CD14-positive monocyte (primary cell): ENCODE data around the gene VAV2. TPM values are rescaled to one million over a fixed set of nuclear protein-coding genes. Genes with fewer than 3 reads are reported as not detected.

Experiments
- DNase-seq, 3 donors: peaks; one replicate each; pipeline ENCODE4 v3.0.0-alpha.2; 2011 to 2022
- H2AFZ ChIP-seq: 2 replicates; pipeline ENCODE4 v1.6.0; 2012; ENCODE audit warnings: mild to moderate bottlenecking, low read depth, low read length, inconsistent platforms; ENCODE audit not compliant: insufficient read depth, poor library complexity, severe bottlenecking
- H3K27ac ChIP-seq, 2 donors: 1 replicate in 1 of 2; 2 replicates in 1 of 2; pipeline ENCODE4 v1.5.1; 2012 to 2013; ENCODE audit warnings: low read length in 2 of 2, control low read depth in 1 of 2, inconsistent platforms in 1 of 2, low read depth in 1 of 2, mild to moderate bottlenecking in 1 of 2
- H3K27me3 ChIP-seq, 2 donors: one replicate each; pipeline versions ENCODE4 v1.6.0 to v1.6.1; 2011 to 2013; ENCODE audit warnings: low read length in 2 of 2; ENCODE audit not compliant: control insufficient read depth in 2 of 2, insufficient read depth in 2 of 2
- H3K36me3 ChIP-seq, 2 donors: replicated peaks in 1 of 2; 1 replicate in 1 of 2; 2 replicates in 1 of 2; pipeline versions ENCODE4 v1.5.1 to v1.6.1; 2012 to 2013; ENCODE audit warnings: low read length in 2 of 2, control low read depth in 1 of 2, inconsistent platforms in 1 of 2, mild to moderate bottlenecking in 1 of 2; ENCODE audit not compliant: insufficient read depth in 2 of 2, control insufficient read depth in 1 of 2
- H3K4me1 ChIP-seq, 2 donors: 1 replicate in 1 of 2; 2 replicates in 1 of 2; pipeline versions ENCODE4 v1.5.1 to v1.6.1; 2012 to 2013; ENCODE audit warnings: low read length in 2 of 2, control low read depth in 1 of 2, inconsistent platforms in 1 of 2, mild to moderate bottlenecking in 1 of 2, moderate library complexity in 1 of 2; ENCODE audit not compliant: insufficient read depth in 2 of 2, control insufficient read depth in 1 of 2
- H3K4me2 ChIP-seq: replicated peaks from 2 replicates; pipeline ENCODE3; 2012; ENCODE audit warnings: low read length, moderate library complexity, mild to moderate bottlenecking; ENCODE audit not compliant: poor library complexity, severe bottlenecking; ENCODE audit errors: extremely low read depth
- H3K4me3 ChIP-seq, 3 experiments: fragments of 200-600 bp in 1 of 3; sonication (generic) in 1 of 3; replicated peaks in 1 of 3; 1 replicate in 2 of 3; 2 replicates in 1 of 3; pipeline ENCODE4 v1.5.1; 2011 to 2013; ENCODE audit warnings: low read length in 3 of 3, mild to moderate bottlenecking in 3 of 3, control low read depth in 2 of 3, low read depth in 2 of 3, inconsistent platforms in 1 of 3, moderate library complexity in 1 of 3
- H3K79me2 ChIP-seq: 2 replicates; pipeline ENCODE4 v1.6.0; 2012; ENCODE audit warnings: mild to moderate bottlenecking, control low read depth, inconsistent platforms, low read length, moderate library complexity; ENCODE audit not compliant: insufficient read depth
- H3K9ac ChIP-seq: 2 replicates; pipeline ENCODE4 v1.6.0; 2017; ENCODE audit warnings: low read length, mild to moderate bottlenecking; ENCODE audit not compliant: insufficient read depth, poor library complexity, severe bottlenecking
- H3K9me3 ChIP-seq, 2 donors: replicated peaks in 1 of 2; 1 replicate in 1 of 2; 2 replicates in 1 of 2; pipeline versions ENCODE4 v1.5.1 to v1.6.1; 2012 to 2013; ENCODE audit warnings: low read length in 2 of 2, control low read depth in 1 of 2; ENCODE audit not compliant: control insufficient read depth in 1 of 2, insufficient read depth in 1 of 2
- H4K20me1 ChIP-seq: 2 replicates; pipeline ENCODE4 v1.6.0; 2012; ENCODE audit warnings: mild to moderate bottlenecking, low read length, control low read depth, moderate library complexity; ENCODE audit not compliant: insufficient read depth
- H3K27ac Mint-ChIP-seq, 7 donors: one replicate each; pipeline ENCODE4 v1.8.0; 2020; ENCODE audit warnings: mild to moderate bottlenecking in 7 of 7, mixed read lengths in 7 of 7, moderate library complexity in 6 of 7, inconsistent platforms in 2 of 7
- H3K27me3 Mint-ChIP-seq, 3 donors: one replicate each; pipeline ENCODE4 v1.8.0; 2021 to 2022; ENCODE audit warnings: low read depth in 3 of 3, mild to moderate bottlenecking in 3 of 3, mixed read lengths in 3 of 3, moderate library complexity in 3 of 3, inconsistent platforms in 1 of 3
- H3K36me3 Mint-ChIP-seq, 2 donors: one replicate each; pipeline ENCODE4 v1.8.0; 2020; ENCODE audit warnings: mixed read lengths in 2 of 2, inconsistent platforms in 1 of 2, mild to moderate bottlenecking in 1 of 2
- H3K4me1 Mint-ChIP-seq: one replicate; pipeline ENCODE4 v1.8.0; 2020; ENCODE audit warnings: mild to moderate bottlenecking, mixed read lengths
- H3K4me3 Mint-ChIP-seq, 2 donors: one replicate each; pipeline ENCODE4 v1.8.0; 2020; ENCODE audit warnings: mild to moderate bottlenecking in 2 of 2, mixed read lengths in 2 of 2, moderate library complexity in 1 of 2
- H3K9me3 Mint-ChIP-seq, 7 donors: one replicate each; pipeline ENCODE4 v1.8.0; 2020 to 2022; ENCODE audit warnings: mixed read lengths in 7 of 7, mild to moderate bottlenecking in 6 of 7, moderate library complexity in 6 of 7, inconsistent platforms in 2 of 7
- WGBS: methylation state at CpG from one replicate; pipeline ENCODE4 v1.1.5; 2013; ENCODE audit warnings: missing lambda C conversion rate; ENCODE audit not compliant: insufficient coverage; 5-methylcytosine and 5-hydroxymethylcytosine counted together
- intact Hi-C, 2 donors: fragments of 100-400 bp; cut with micrococcal nuclease; formaldehyde crosslinking; loops; one replicate each; pipeline versions ENCODE4 v1.15.0 to v1.15.1; 2023
- polyA plus RNA-seq, 3 donors: library from polyadenylated mRNA; depleted of rRNA in 1 of 3; unstranded in 2 of 3; stranded (reverse) in 1 of 3; fragments of 300-500 nt in 2 of 3; fragments of >200 nt in 1 of 3; fragmentation: Illumina TruSeq in 2 of 3; gene quantifications; 1 replicate in 2 of 3; 2 replicates in 1 of 3; pipeline ENCODE4 v1.2.3, GENCODE V29; 2012 to 2021
- TF ChIP-seq, protein P1 (sequence below): fragments of 200-600 bp; IDR thresholded peaks from one replicate; pipeline ENCODE4 v1.8.0; 2022; ENCODE audit warnings: antibody characterized with exemption, mild to moderate bottlenecking

Gene VAV2
- polyA plus RNA-seq, 3 donors: 2.3 to 13.6 (median 2.3) TPM

DNA sequence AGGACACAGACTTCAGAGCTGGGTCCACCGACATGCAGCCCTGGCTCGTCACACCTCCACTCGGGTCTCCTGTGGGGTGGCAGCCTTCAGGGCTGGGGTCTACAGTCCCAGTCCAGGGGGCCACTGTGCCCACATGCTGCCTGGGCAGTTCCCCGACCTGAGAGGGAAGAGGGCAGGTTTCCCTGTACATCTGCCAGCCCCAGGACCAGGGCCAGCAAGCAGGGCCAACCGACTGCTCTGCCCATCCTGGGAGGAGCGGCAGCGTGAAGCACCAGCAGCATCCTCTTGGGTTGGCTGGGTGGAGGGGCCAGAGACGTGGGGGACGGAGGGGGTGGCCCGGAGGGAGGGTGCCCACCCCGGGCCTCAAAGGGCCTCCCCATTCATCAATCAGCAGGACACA is 133.4 kb downstream of the VAV2 start:
- DNase-seq: no peak
- 97% methylated on average over 10 of the region's 11 CpGs for WGBS
- peaks cover 73 to 85% of the 10 kb centered on the region in 2 donors for H3K4me1 ChIP-seq
- H3K4me2 ChIP-seq: no peak overlapping the region
- no peak overlapping the region for H3K27ac ChIP-seq
- H3K4me3 ChIP-seq: no peak overlapping the region
- H3K27ac Mint-ChIP-seq: peak overlapping the region in 1 of 7 donors; percentile 100
- peaks cover 35% of the 10 kb centered on the region for H3K79me2 ChIP-seq
- peaks cover 83% of the 10 kb centered on the region for H3K4me1 Mint-ChIP-seq
- H3K36me3 ChIP-seq: no peaks in the 10 kb centered on the region
- peaks cover 0 to 1% (median 0%) of the 10 kb centered on the region in 3 donors for H3K27me3 Mint-ChIP-seq
- H3K27me3 ChIP-seq: no peaks in the 10 kb centered on the region
- H3K4me3 Mint-ChIP-seq: no peak overlapping the region
- H3K9ac ChIP-seq: no peak overlapping the region
- H2AFZ ChIP-seq: no peak overlapping the region
- intact Hi-C loops: no loop called here
- TF ChIP-seq, protein P1, sequence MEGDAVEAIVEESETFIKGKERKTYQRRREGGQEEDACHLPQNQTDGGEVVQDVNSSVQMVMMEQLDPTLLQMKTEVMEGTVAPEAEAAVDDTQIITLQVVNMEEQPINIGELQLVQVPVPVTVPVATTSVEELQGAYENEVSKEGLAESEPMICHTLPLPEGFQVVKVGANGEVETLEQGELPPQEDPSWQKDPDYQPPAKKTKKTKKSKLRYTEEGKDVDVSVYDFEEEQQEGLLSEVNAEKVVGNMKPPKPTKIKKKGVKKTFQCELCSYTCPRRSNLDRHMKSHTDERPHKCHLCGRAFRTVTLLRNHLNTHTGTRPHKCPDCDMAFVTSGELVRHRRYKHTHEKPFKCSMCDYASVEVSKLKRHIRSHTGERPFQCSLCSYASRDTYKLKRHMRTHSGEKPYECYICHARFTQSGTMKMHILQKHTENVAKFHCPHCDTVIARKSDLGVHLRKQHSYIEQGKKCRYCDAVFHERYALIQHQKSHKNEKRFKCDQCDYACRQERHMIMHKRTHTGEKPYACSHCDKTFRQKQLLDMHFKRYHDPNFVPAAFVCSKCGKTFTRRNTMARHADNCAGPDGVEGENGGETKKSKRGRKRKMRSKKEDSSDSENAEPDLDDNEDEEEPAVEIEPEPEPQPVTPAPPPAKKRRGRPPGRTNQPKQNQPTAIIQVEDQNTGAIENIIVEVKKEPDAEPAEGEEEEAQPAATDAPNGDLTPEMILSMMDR: no peak
- H3K9me3 Mint-ChIP-seq: no peaks in the 10 kb centered on the region
- H3K36me3 Mint-ChIP-seq: peaks cover 26 to 36% of the 10 kb centered on the region in 2 donors
- H4K20me1 ChIP-seq: no peaks in the 10 kb centered on the region
- no peaks in the 10 kb centered on the region for H3K9me3 ChIP-seq

DNA sequence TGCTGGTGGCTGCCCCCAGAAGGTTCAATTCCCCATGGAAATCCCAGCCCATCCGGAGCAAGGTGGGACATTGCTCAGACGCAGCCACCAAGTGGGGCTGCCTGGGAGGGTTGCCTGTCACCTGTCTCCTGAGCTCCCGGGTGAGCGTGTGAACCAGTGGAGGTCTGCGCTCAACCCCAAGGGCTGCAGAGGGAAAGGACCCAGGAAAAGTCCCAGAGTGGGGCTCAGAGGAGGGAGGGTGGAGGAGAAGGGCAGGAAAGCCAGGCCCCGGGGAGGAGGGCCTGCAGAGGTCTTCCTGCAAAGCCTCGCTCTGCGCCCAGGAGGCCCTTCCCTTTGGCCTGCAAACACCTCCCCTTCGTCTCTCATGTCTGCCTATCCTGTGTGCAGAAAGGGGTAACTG is 134.5 kb downstream of the VAV2 start:
- no peak overlapping the region for H3K4me3 Mint-ChIP-seq
- Histone ChIP-seq H3K79me2 (peaks cover 42% of the 10 kb centered on the region), H3K9me3 (no peaks in the 10 kb centered on the region), H3K9ac (no peak overlapping the region), H3K27ac (peak overlapping the region; percentile 98), H3K36me3 (no peaks in the 10 kb centered on the region), H3K4me2 (no peak overlapping the region), H4K20me1 (no peaks in the 10 kb centered on the region), H3K4me3 (peak overlapping the region in 1 of 3 experiments; percentile 49), H2AFZ (no peak overlapping the region), H3K4me1 (peaks cover 63 to 79% of the 10 kb centered on the region in 2 donors), H3K27me3 (no peaks in the 10 kb centered on the region)
- intact Hi-C loops: no loop called here
- peaks cover 78% of the 10 kb centered on the region for H3K4me1 Mint-ChIP-seq
- no peaks in the 10 kb centered on the region for H3K9me3 Mint-ChIP-seq
- H3K27me3 Mint-ChIP-seq: peaks cover 0 to 4% (median 2%) of the 10 kb centered on the region in 3 donors
- H3K36me3 Mint-ChIP-seq: peaks cover 31 to 39% of the 10 kb centered on the region in 2 donors
- WGBS: 86% methylated on average over 7 of the region's 9 CpGs
- peak overlapping the region in 6 of 7 donors; percentile 100 for H3K27ac Mint-ChIP-seq
- DNase-seq: no peak
- TF ChIP-seq, protein P1: no peak
